ENCODE measurements around the gene PRKCE. TPM values are rescaled to one million over a fixed set of nuclear protein-coding genes. Genes with fewer than 3 reads are reported as not detected.
A peak's percentile ranks its signal among the peaks of the same experiment; 100 is the strongest.
"Not testable (repeated sequence)": the region's sequence is repeated elsewhere in the genome, so short reads cannot be mapped to it uniquely, and the experiment has no call there.

The PRKCE gene
- total RNA-seq, 1 experiment from 2014 or later, result 30.2 TPM

- no peak for DNase-seq (ENCODE audit: low read depth)
Observed at GRCh38 chr2:45668509-45668908, 17.0 kb downstream of the PRKCE start.

GRCh38 chr2:45669032-45669486 is 17.6 kb downstream of the PRKCE start:
- peak; percentile 28 for DNase-seq (ENCODE audit: low read depth)

DNA sequence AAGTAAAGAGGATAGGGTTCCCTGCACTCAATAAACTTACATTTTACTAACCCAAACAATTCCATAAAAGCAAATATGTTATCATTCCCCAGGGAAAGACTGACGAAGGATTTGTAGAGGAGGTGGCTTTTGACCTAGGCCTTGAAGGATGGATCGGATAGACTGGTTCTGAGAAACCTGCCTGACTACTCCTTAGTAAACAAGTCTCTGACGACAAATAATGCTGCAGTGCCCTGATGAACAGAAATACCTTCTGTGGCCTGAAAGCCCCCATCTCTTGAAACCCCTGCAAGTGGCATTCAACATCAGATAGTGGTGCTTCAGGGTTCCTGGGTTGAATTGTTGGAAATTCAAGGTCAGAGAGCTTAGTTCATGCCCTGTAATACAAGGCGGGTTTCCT is 19.2 kb downstream of the PRKCE start:
- no peak for DNase-seq (ENCODE audit: low read depth)

DNA sequence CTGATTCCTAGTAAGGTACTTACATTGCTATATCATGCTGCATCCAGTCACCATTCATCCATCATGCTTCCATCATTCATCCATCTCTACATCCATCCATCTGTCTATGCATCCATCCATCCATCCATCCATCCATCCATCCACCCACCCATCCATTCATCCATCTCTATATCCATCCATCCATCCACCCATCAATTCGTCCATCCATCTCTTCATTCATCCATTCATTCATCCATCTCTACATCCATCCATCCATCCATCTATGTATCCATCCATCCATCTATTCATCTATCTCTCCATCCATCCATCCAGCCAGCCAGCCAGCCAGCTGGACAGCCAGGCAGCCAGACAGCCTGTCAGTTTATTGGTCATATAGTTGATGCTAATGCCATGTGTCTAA is 20.7 kb downstream of the PRKCE start:
- no peak for DNase-seq (ENCODE audit: low read depth)

DNA sequence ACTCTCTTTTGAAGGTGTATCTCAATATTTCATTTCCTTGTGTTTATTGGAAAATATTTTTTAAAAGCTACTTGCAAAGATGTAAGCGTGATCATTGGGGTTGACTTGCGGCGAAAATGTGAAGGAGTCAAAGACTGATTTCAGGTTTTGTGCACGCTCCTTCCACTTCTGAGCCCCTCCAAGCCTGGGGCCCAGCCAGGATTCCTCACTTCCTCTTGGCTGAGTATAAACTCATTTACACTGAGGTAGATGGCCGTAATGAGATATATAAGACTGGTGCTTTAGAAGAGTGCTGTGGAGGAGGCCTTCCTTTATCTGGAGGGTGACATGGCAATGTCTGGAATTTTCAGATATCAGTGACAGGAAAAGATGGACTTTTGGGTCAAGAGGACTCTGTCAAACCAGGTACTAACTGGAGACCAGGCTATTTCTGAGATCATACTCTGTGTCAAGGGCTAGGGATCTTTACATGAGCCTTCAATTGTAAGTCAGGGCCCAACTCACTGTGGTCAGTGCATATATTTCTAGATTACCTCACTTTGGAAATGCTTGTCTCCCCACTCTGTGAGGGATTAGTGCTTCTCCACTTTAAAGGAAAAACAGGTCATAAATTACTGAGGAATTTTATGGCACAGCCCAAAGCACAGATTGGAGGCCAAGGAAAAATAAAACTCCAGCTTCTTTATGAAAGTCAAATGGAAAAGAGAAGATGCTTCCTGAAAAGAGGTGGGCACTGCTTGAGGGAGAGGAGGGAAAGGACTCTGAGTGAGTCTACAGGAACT is 22.8 kb downstream of the PRKCE start:
- DNase-seq (ENCODE audit: low read depth), result no peak

DNA sequence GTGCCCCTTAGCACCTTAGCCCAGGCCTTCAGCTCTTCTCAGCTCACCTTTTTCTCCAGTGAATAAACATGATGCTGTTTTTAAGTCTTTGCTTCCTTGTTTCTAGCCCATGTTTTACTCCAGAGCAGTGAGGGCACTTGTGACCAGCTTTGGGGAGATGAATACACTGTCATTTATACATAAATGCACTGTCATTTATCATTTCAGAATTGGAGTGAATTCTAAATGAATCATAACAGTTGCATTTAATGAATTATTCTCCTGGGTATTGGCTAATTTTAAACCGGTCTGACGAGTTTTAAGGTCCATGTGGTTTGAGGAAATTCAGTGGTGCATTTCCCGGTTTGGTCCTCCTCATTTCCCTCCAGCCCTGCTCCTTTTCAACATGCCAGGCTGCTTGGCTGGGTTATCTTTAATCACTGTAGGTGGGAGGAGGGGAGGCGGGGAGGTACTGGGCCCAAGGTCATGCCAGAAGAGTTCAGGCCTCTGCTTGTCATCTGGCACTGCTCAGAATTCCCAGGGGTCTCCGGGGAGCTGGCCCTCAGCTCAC is 23.9 kb downstream of the PRKCE start:
- no peak for DNase-seq (ENCODE audit: low read depth)

- DNase-seq (ENCODE audit: low read depth), result no peak
Observed at GRCh38 chr2:45676088-45676487, 24.6 kb downstream of the PRKCE start.

GRCh38 chr2:45678791-45679348 is 27.4 kb downstream of the PRKCE start:
- no peak for DNase-seq (ENCODE audit: low read depth)

DNA sequence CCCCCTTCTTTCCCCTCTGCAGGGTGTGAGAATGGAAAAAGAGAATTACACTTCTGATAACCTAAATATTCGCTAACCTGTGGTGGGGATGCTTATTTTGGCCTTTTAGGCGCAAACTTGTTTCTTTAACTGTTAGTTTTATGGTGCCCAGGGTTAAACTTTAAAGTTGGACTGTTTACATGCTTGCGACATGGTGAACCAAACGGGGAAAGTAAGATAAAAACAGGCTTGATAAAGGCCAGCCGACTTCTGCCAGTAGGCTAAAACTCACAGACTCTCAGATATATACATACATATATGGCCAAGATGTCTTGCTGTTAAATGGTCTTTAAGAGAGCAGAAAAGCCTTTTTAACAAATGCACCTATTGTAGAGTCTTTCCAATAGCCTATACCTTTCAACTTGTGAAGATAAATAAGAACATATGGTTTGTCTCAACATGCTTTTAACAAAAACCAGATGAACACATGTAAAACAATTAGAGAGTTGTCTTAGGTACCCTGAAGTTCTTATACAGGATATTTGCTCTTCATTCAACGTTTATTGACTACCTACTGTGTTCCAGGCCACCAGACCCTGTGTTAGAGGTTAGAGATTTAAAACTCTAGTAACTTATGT is 29.0 kb downstream of the PRKCE start:
- DNase-seq (ENCODE audit: low read depth), result no peak

DNA sequence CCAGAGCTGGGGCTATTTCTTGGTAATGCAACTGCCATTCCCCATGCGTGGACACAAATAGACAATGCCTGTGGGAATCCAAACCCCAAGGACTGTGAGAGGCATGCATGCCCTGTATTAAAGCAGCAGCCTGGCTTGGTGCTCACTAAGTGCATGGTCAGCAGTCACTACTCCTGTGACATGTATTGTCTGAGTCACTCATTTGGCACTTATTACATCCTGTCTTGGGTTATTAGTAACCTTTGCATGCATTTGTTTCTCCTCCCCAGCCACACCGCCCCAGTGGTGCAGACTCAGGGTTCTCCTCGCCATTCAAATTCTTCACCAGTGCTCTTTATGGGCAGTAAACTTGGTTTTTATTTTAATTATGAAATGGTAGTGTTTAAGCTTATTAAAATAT is 30.2 kb downstream of the PRKCE start:
- peak; percentile 93 for DNase-seq (ENCODE audit: low read depth)

- DNase-seq (ENCODE audit: low read depth), result no peak
Observed at GRCh38 chr2:45683292-45683691, 31.8 kb downstream of the PRKCE start.

GRCh38 chr2:45684756-45685155 is 33.3 kb downstream of the PRKCE start:
- no peak for DNase-seq (ENCODE audit: low read depth)

GRCh38 chr2:45685260-45685659 is 33.8 kb downstream of the PRKCE start:
- no peak for DNase-seq (ENCODE audit: low read depth)

DNA sequence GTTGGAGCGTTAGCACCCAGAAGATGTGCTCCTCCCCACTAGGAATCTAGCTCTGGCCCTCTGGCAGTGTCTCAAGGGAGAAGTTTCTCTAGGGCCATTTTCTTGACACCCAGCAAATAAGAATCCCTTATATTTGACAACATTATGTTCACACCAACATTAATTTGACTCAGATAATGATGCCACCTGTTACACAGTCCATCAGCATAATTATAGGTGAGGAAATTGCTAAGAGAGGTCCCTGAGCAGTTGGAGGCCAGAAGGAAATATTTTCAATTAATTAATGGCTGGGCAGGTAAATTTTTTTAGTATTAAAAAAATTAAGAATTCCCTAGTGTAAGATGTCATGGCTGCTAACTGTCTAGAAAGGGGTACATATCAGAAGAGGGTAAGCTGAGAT is 36.5 kb downstream of the PRKCE start:
- DNase-seq (ENCODE audit: low read depth), result no peak

DNA sequence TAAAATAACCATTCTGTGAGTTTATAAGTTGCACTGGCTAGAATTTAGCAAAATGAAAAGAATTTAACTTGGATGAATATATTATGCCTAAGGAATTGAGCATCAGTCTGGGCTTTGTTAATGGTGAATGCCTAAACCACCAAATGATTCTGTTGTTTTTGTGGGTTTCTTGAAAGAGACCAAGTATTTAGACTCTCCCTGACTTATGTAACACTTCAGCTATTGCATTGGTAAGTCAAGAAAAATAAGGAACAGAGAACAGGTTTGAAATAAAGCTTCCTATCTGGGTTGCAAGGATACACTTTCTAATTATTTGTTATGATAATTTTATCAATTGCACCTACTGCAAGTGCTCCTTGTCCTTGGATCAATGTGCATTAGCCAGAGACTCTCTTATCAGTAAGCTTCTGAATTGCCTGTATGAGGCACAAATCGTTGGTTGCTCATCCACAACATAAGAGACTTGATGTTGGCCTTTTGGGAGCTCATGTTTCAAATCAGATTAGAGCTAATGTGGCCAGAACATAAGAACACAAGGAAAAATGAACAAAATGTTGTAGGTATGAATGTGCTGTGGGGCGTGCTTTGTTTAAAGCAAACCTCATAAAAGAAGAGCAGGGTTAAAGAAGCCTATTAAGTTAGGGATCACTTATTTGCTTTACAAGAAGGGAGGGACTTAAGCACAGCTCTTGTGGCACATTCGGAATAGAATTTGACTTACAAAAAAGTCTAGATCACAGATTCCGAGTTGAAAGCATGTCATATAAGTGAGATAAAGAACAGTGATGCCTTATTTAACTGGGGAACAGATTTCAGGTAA is 37.2 kb downstream of the PRKCE start:
- no peak for DNase-seq (ENCODE audit: low read depth)

GRCh38 chr2:45690231-45690630 is 38.8 kb downstream of the PRKCE start:
- DNase-seq (ENCODE audit: low read depth), result peak; percentile 17

GRCh38 chr2:45691171-45691999 is 39.9 kb downstream of the PRKCE start:
- DNase-seq (ENCODE audit: low read depth), result no peak

- DNase-seq (ENCODE audit: low read depth), result no peak
Observed at GRCh38 chr2:45692566-45692965, 41.1 kb downstream of the PRKCE start.

DNA sequence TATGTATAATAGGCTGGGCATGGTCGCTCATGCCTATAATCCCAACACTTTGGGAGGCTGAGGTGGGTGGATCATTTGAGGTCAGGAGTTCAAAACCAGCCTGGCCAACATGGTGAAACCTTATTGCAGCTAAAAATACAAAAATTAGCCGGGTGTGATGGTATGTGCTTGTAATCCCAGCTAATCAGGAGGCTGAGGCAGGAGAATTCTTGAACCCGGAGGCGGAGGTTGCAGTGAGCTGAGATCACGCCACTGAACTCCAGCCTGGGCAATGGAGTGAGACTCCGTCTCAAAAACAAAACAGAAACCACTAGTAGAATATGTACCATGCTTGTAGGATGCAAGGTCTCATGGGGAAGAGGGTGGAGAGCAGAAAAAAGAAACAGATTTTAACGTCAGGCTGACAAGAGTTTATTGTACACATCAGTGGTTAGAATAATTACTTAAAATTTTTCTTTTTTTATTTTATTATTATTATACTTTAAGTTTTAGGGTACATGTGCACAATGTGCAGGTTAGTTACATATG is 44.1 kb downstream of the PRKCE start:
- DNase-seq (ENCODE audit: low read depth), result not testable (repeated sequence)

GRCh38 chr2:45696708-45697107 is 45.2 kb downstream of the PRKCE start:
- DNase-seq (ENCODE audit: low read depth), result no peak

- DNase-seq (ENCODE audit: low read depth), result no peak
Observed at GRCh38 chr2:45697190-45697589, 45.7 kb downstream of the PRKCE start.

Measured in RPMI7951 (cell line).